K562 (cell line): ENCODE results near the gene COL5A1. TPM values are rescaled to one million over a fixed set of nuclear protein-coding genes. Genes with fewer than 3 reads are reported as not detected.

Experiments
- ATAC-seq: fragments of 200-7000 bp; cut with Tn5 transposase; 3 replicates; pipeline ENCODE4 v1.9.1; 2020; ENCODE audit warnings: moderate library complexity
- BruUV-seq: library from RNA; stranded (reverse); fragments of 400-500 nt; replicated peaks from 2 replicates; lab custom pipeline; 2021; lab: Mats Ljungman, UMichigan
- CTCF ChIA-PET: fragments of 300-600 bp; formaldehyde crosslinking; extraction: SDS; loops from one replicate; lab custom pipeline; 2021; ENCODE audit warnings: low intra/inter-chr PET ratio; lab: Yijun Ruan, JAX
- POLR2A ChIA-PET: fragments of 300-600, 350-650 bp; sonication (Branson Sonifier 250); formaldehyde crosslinking; extraction: SDS; loops from one replicate; lab custom pipeline; 2021; ENCODE audit warnings: antibody characterized with exemption, inconsistent platforms; lab: Yijun Ruan, JAX
- DNase-seq, 4 experiments: peaks; one replicate each; pipeline versions ENCODE4 v3.0.0 to v3.0.0-alpha.2; 2011 to 2018; ENCODE audit warnings: low spot score in 3 of 4, mixed read lengths in 3 of 4; ENCODE audit errors: extremely low read depth in 1 of 4
- FAIRE-seq: peaks from 2 replicates; lab custom pipeline; 2011; peaks lifted over from hg19 to GRCh38; lab: Jason Lieb, UNC
- H2AFZ ChIP-seq: 2 replicates; pipeline ENCODE4 v1.6.0; 2011; ENCODE audit warnings: low read depth, low read length, control low read depth, inconsistent platforms
- H3K27ac ChIP-seq: fragments of 200-600 bp; 3 replicates; pipeline ENCODE4 v1.8.0; 2011; ENCODE audit warnings: low read depth, mild to moderate bottlenecking, control low read depth, inconsistent platforms, low read length, moderate library complexity, mixed read lengths; ENCODE audit errors: extremely low read depth
- H3K27me3 ChIP-seq, 2 experiments: fragments of 300-600 bp in 1 of 2; 2 replicates in 1 of 2; 3 replicates in 1 of 2; pipeline versions ENCODE4 v1.6.0 to v1.8.0; 2011; ENCODE audit warnings: inconsistent platforms in 2 of 2, low read length in 2 of 2, mild to moderate bottlenecking in 1 of 2, mixed read lengths in 1 of 2, moderate library complexity in 1 of 2; ENCODE audit not compliant: control insufficient read depth in 2 of 2, insufficient read depth in 2 of 2
- H3K36me3 ChIP-seq: fragments of 300-600 bp; 3 replicates; pipeline ENCODE4 v1.8.0; 2011; ENCODE audit warnings: mild to moderate bottlenecking, low read length, inconsistent platforms; ENCODE audit not compliant: control insufficient read depth, insufficient read depth
- H3K4me1 ChIP-seq, 2 experiments: fragments of 200-600 bp in 1 of 2; replicated peaks in 1 of 2; 2 replicates in 1 of 2; 3 replicates in 1 of 2; pipeline versions ENCODE4 v1.5.1 to v1.8.0; 2011; ENCODE audit warnings: inconsistent platforms in 2 of 2, low read length in 2 of 2, mild to moderate bottlenecking in 1 of 2, mixed read lengths in 1 of 2, moderate library complexity in 1 of 2; ENCODE audit not compliant: control insufficient read depth in 2 of 2, insufficient read depth in 2 of 2
- H3K4me2 ChIP-seq: 2 replicates; pipeline ENCODE4 v1.6.1; 2011; ENCODE audit warnings: low read length, control low read depth, inconsistent platforms, mixed read lengths; ENCODE audit not compliant: insufficient read depth
- H3K4me3 ChIP-seq: fragments of 200-600 bp; sonication (generic), shearing (Covaris generic); 2 replicates; pipeline ENCODE4 v1.5.1; 2016; ENCODE audit warnings: control low read depth, inconsistent platforms
- H3K79me2 ChIP-seq: fragments of 200-600 bp; 3 replicates; pipeline ENCODE4 v1.8.0; 2011; ENCODE audit warnings: low read length, inconsistent platforms; ENCODE audit not compliant: control insufficient read depth, insufficient read depth
- H3K9ac ChIP-seq, 2 experiments: 2 replicates each; pipeline versions ENCODE4 v1.6.0 to v1.6.1; 2011; ENCODE audit warnings: low read depth in 2 of 2, low read length in 2 of 2, control low read depth in 1 of 2, inconsistent platforms in 1 of 2, mild to moderate bottlenecking in 1 of 2, mixed read lengths in 1 of 2; ENCODE audit not compliant: insufficient read depth in 1 of 2
- H3K9me1 ChIP-seq: one replicate; pipeline ENCODE4 v1.6.0; 2011; ENCODE audit warnings: inconsistent platforms, mild to moderate bottlenecking, low read length, moderate library complexity; ENCODE audit not compliant: control insufficient read depth, insufficient read depth
- H3K9me3 ChIP-seq: replicated peaks from 2 replicates; pipeline ENCODE4 v1.5.1; 2011; ENCODE audit warnings: low read depth, low read length, inconsistent platforms; ENCODE audit not compliant: control insufficient read depth, insufficient read depth
- H4K20me1 ChIP-seq: replicated peaks from 2 replicates; pipeline ENCODE4 v1.6.1; 2011; ENCODE audit warnings: low read length, inconsistent platforms, mixed read lengths; ENCODE audit not compliant: control insufficient read depth, insufficient read depth
- BRD4 ChIP-seq: fragments of 200-600 bp; sonication (generic); IDR thresholded peaks from 2 replicates; pipeline ENCODE4 v1.6.1; 2017; ENCODE audit warnings: inconsistent platforms
- E2F3 ChIP-seq: fragments of 250-450 bp; sonication (Bioruptor Pico); IDR thresholded peaks from 2 replicates; pipeline ENCODE4 v1.4.0; 2020; ENCODE audit warnings: mild to moderate bottlenecking
- KLF13 ChIP-seq: fragments of 450-650 bp; IDR thresholded peaks from 2 replicates; pipeline ENCODE4 v1.6.1; 2016; ENCODE audit warnings: missing genetic modification characterization, low read depth, mild to moderate bottlenecking, missing compliant biosample characterization, moderate library complexity, borderline replicate concordance
- MBD2 ChIP-seq: sonication (generic); IDR thresholded peaks from 2 replicates; pipeline ENCODE4 v1.6.1; 2016; ENCODE audit warnings: low read depth, borderline replicate concordance
- POLR2G ChIP-seq: fragments of 200-400 bp; formaldehyde crosslinking; IDR thresholded peaks from 2 replicates; pipeline ENCODE4 v1.6.1; 2017; ENCODE audit warnings: low read depth, mild to moderate bottlenecking, antibody characterized with exemption, low read length, moderate library complexity
- PRPF4 ChIP-seq: fragments of 200-400 bp; formaldehyde crosslinking; IDR thresholded peaks from one replicate; pipeline ENCODE4 v1.6.1; 2017; ENCODE audit warnings: low read length, low read depth, mild to moderate bottlenecking; ENCODE audit not compliant: insufficient read depth, poor library complexity, severe bottlenecking
- SAFB2 ChIP-seq: fragments of 200-400 bp; formaldehyde crosslinking; IDR thresholded peaks from 2 replicates; pipeline ENCODE4 v1.6.1; 2018; ENCODE audit warnings: borderline replicate concordance, low read length, low read depth, moderate library complexity; ENCODE audit not compliant: severe bottlenecking
- TARDBP ChIP-seq: fragments of 450-650 bp; IDR thresholded peaks from 2 replicates; pipeline ENCODE4 v1.6.1; 2016
- TRIM28 ChIP-seq: fragments of 450-650 bp; IDR thresholded peaks from 2 replicates; pipeline ENCODE4 v1.6.1; 2017
- ZC3H8 ChIP-seq: fragments of 450-650 bp; IDR thresholded peaks from 2 replicates; pipeline ENCODE4 v1.6.1; 2017
- ZNF12 ChIP-seq: sonication (generic); formaldehyde crosslinking; IDR thresholded peaks from 2 replicates; pipeline ENCODE4 v1.4.0; 2020; ENCODE audit warnings: mild to moderate bottlenecking, missing genetic modification reagents
- ZNF175 ChIP-seq: fragments of 200-800 bp; sonication (Bioruptor generic); IDR thresholded peaks from 2 replicates; pipeline ENCODE4 v1.6.1; 2016; ENCODE audit warnings: low read depth, mild to moderate bottlenecking, missing genetic modification characterization, missing compliant biosample characterization
- ZNF224 ChIP-seq: sonication (generic); formaldehyde crosslinking; IDR thresholded peaks from 2 replicates; pipeline ENCODE4 v1.8.0; 2022; ENCODE audit warnings: mild to moderate bottlenecking, missing genetic modification reagents
- WGBS: fragments of 100-300 bp; shearing (Covaris generic); methylation state at CpG from one replicate; pipeline ENCODE4 v1.1.6; 2016; ENCODE audit warnings: low coverage, mixed read lengths; ENCODE audit not compliant: insufficient coverage; ENCODE audit errors: missing lambda C conversion rate; 5-methylcytosine and 5-hydroxymethylcytosine counted together
- in situ Hi-C: fragments of 300-500 bp; cut with MboI; formaldehyde crosslinking; loops from 4 replicates; pipeline ENCODE4 v1.15.0; 2018; ENCODE audit warnings: inconsistent platforms, mixed read lengths
- intact Hi-C: fragments of 100-400 bp; cut with micrococcal nuclease; formaldehyde crosslinking; loops from 2 replicates; pipeline ENCODE4 v1.14.2; 2022
- polyA plus RNA-seq, 8 experiments: library from polyadenylated mRNA; depleted of rRNA in 4 of 8; stranded (reverse) in 5 of 8; unstranded in 3 of 8; fragments of >200 nt; fragmentation: Nextera tagmentation in 2 of 8; fragmentation: Illumina TruSeq in 1 of 8; extraction: Ambion mirVana in 2 of 8; extraction: Trizol in 1 of 8; gene quantifications; 2 replicates each; pipeline versions ENCODE4 v1.2.1 to v1.2.3, GENCODE V29; 2011 to 2014; ENCODE audit warnings: inconsistent platforms in 1 of 8, missing spikeins in 1 of 8
- total RNA-seq, 7 experiments: library from RNA; depleted of rRNA in 6 of 7; stranded (reverse); fragments of >200 nt in 6 of 7; fragmentation: Illumina TruSeq in 2 of 7; extraction: Trizol in 2 of 7; gene quantifications; 2 replicates each; pipeline versions ENCODE4 v1.2.1 to v1.2.3, GENCODE V29; 2011 to 2021; ENCODE audit warnings: low replicate concordance in 1 of 7
- TF ChIP-seq, protein P1 (sequence below): fragments of 450-650 bp; IDR thresholded peaks from 2 replicates; pipeline ENCODE4 v1.6.1; 2016
- TF ChIP-seq, protein P2 (sequence below): fragments of 250-450 bp; sonication (Bioruptor Pico); IDR thresholded peaks from 2 replicates; pipeline ENCODE4 v1.4.0; 2020; ENCODE audit warnings: borderline replicate concordance
- TF ChIP-seq, protein P3 (sequence below): fragments of 450-650 bp; formaldehyde crosslinking; conservative IDR thresholded peaks from 2 replicates; pipeline ENCODE4 v1.4.0; 2022; ENCODE audit warnings: mild to moderate bottlenecking, missing genetic modification characterization
- TF ChIP-seq, protein P4 (sequence below): fragments of 250-450 bp; sonication (Bioruptor Pico); IDR thresholded peaks from 2 replicates; pipeline ENCODE4 v1.8.0; 2021; ENCODE audit warnings: moderate library complexity, mild to moderate bottlenecking, inconsistent platforms

Gene COL5A1
- total and polyA plus RNA-seq, 9 of the 15 experiments (the other 6 are each of a cell fraction or from before 2014, with no cell fraction given): under 0.01 to 0.13 (median 0.04) TPM; not detected in 6

DNA sequence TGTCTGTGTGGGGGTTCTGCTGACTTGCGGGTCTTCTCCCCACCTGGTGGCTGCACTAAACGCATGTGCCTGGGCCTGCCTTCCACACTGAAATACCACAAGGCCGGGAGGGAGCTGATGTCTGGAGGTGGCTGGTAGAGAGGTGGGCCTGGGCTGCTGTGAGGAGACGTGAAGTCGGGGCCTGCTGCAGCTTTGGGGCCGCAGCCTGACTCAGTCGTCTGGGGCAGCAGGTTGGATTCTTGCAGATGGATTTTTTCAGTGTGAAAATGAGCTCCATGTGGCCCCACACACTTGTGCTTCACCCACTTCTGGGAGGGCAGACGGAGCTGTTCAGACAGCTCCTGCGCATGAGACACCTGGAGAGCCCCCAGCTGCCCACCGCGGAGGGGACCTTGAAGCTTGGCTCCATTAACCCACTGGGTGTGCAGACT, 29.3 kb downstream of the COL5A1 start:
- H3K9me3 ChIP-seq: no peaks in the 10 kb centered on the region
- 0% methylated on average over 9 of the region's 11 CpGs for WGBS
- no peaks in the 10 kb centered on the region for H3K36me3 ChIP-seq
- intact Hi-C loops: no loop called here
- no peaks in the 10 kb centered on the region for H3K9me1 ChIP-seq
- no peak overlapping the region for H3K27ac ChIP-seq
- DNase-seq (no peak), ATAC-seq (no peak), FAIRE-seq (no peak)
- BruUV-seq: no TSS peak
- peaks cover 0 to 9% of the 10 kb centered on the region in 2 experiments; a peak in 2 of 5 replicates for H3K27me3 ChIP-seq
- H3K4me2 ChIP-seq: no peak overlapping the region
- ChIA-PET CTCF (no interaction called here), POLR2A (interaction anchor here (0.6 to 0.7 kb wide), 2 partner anchors 604 to 1116 kb away, joined by 3 read pairs; no protein-coding TSS in a partner anchor)
- no peaks in the 10 kb centered on the region for H3K79me2 ChIP-seq
- H2AFZ ChIP-seq: no peak overlapping the region
- no peak overlapping the region for H3K4me3 ChIP-seq
- H4K20me1 ChIP-seq: no peaks in the 10 kb centered on the region
- H3K4me1 ChIP-seq: no peaks in the 10 kb centered on the region
- H3K9ac ChIP-seq: no peak overlapping the region
- in situ Hi-C loops: no loop called here
- TF ChIP-seq TARDBP (no peak), PRPF4 (no peak), ZNF224 (CRISPR knock-in tag) (no peak), ZC3H8 (no peak), BRD4 (no peak), E2F3 (CRISPR knock-in tag) (no peak), POLR2G (no peak), SAFB2 (no peak), MBD2 (no peak), TRIM28 (no peak), KLF13 (tag) (no peak), ZNF175 (CRISPR knock-in tag) (no peak), ZNF12 (no peak)
- TF ChIP-seq, protein P1, sequence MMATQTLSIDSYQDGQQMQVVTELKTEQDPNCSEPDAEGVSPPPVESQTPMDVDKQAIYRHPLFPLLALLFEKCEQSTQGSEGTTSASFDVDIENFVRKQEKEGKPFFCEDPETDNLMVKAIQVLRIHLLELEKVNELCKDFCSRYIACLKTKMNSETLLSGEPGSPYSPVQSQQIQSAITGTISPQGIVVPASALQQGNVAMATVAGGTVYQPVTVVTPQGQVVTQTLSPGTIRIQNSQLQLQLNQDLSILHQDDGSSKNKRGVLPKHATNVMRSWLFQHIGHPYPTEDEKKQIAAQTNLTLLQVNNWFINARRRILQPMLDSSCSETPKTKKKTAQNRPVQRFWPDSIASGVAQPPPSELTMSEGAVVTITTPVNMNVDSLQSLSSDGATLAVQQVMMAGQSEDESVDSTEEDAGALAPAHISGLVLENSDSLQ: no peak
- TF ChIP-seq, protein P2, sequence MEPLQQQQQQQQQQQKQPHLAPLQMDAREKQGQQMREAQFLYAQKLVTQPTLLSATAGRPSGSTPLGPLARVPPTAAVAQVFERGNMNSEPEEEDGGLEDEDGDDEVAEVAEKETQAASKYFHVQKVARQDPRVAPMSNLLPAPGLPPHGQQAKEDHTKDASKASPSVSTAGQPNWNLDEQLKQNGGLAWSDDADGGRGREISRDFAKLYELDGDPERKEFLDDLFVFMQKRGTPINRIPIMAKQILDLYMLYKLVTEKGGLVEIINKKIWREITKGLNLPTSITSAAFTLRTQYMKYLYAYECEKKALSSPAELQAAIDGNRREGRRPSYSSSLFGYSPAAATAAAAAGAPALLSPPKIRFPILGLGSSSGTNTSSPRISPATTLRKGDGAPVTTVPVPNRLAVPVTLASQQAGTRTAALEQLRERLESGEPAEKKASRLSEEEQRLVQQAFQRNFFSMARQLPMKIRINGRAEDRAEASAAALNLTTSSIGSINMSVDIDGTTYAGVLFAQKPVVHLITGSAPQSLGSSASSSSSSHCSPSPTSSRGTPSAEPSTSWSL (CRISPR knock-in tag): no peak
- TF ChIP-seq, protein P3, sequence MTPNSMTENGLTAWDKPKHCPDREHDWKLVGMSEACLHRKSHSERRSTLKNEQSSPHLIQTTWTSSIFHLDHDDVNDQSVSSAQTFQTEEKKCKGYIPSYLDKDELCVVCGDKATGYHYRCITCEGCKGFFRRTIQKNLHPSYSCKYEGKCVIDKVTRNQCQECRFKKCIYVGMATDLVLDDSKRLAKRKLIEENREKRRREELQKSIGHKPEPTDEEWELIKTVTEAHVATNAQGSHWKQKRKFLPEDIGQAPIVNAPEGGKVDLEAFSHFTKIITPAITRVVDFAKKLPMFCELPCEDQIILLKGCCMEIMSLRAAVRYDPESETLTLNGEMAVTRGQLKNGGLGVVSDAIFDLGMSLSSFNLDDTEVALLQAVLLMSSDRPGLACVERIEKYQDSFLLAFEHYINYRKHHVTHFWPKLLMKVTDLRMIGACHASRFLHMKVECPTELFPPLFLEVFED (CRISPR knock-in tag): no peak
- TF ChIP-seq, protein P4, sequence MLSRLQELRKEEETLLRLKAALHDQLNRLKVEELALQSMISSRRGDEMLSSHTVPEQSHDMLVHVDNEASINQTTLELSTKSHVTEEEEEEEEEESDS: no peak
